HEK293 (cell line): Measurements from ENCODE around the gene PRPF6.

ENCODE experiments used
- ELK4 ChIP-seq: IDR thresholded peaks from 2 replicates; pipeline ENCODE4 v1.6.1; 2011; ENCODE audit warnings: mild to moderate bottlenecking, low read depth, low read length, borderline replicate concordance
- GFI1B ChIP-seq: fragments of 450-650 bp; formaldehyde crosslinking; IDR thresholded peaks from 2 replicates; pipeline ENCODE4 v1.5.1; 2016; ENCODE audit warnings: missing biosample characterization, missing genetic modification characterization
- GLIS2 ChIP-seq: fragments of 450-650 bp; formaldehyde crosslinking; IDR thresholded peaks from 2 replicates; pipeline ENCODE4 v1.5.1; 2016; ENCODE audit warnings: missing biosample characterization, missing genetic modification characterization
- KLF8 ChIP-seq: fragments of 450-650 bp; formaldehyde crosslinking; IDR thresholded peaks from 2 replicates; pipeline ENCODE4 v1.5.1; 2016; ENCODE audit warnings: missing biosample characterization, missing genetic modification characterization
- PATZ1 ChIP-seq: fragments of 450-650 bp; formaldehyde crosslinking; IDR thresholded peaks from 2 replicates; pipeline ENCODE4 v1.5.1; 2016; ENCODE audit warnings: missing biosample characterization, missing genetic modification characterization
- PRDM10 ChIP-seq: fragments of 450-650 bp; formaldehyde crosslinking; IDR thresholded peaks from 2 replicates; pipeline ENCODE4 v1.5.1; 2016; ENCODE audit warnings: missing biosample characterization, missing genetic modification characterization
- SCRT2 ChIP-seq: fragments of 450-650 bp; formaldehyde crosslinking; IDR thresholded peaks from 2 replicates; pipeline ENCODE4 v1.5.1; 2016; ENCODE audit warnings: missing biosample characterization, missing genetic modification characterization
- ZBTB1 ChIP-seq: fragments of 450-650 bp; formaldehyde crosslinking; IDR thresholded peaks from 2 replicates; pipeline ENCODE4 v1.5.1; 2016; ENCODE audit warnings: missing biosample characterization, missing genetic modification characterization
- ZBTB10 ChIP-seq: fragments of 450-650 bp; formaldehyde crosslinking; IDR thresholded peaks from 2 replicates; pipeline ENCODE4 v1.5.1; 2016; ENCODE audit warnings: missing biosample characterization, missing genetic modification characterization
- ZBTB20 ChIP-seq: fragments of 450-650 bp; formaldehyde crosslinking; IDR thresholded peaks from 2 replicates; pipeline ENCODE4 v1.5.1; 2016; ENCODE audit warnings: missing biosample characterization, missing genetic modification characterization
- ZNF112 ChIP-seq: fragments of 450-650 bp; formaldehyde crosslinking; IDR thresholded peaks from 2 replicates; pipeline ENCODE4 v1.5.0; 2017; ENCODE audit warnings: missing biosample characterization, missing genetic modification characterization
- ZNF114 ChIP-seq: fragments of 450-650 bp; formaldehyde crosslinking; IDR thresholded peaks from 2 replicates; pipeline ENCODE4 v1.5.0; 2017; ENCODE audit warnings: missing biosample characterization, missing genetic modification characterization
- ZNF157 ChIP-seq: fragments of 450-650 bp; formaldehyde crosslinking; IDR thresholded peaks from 2 replicates; pipeline ENCODE4 v1.5.1; 2016; ENCODE audit warnings: missing biosample characterization, missing genetic modification characterization
- ZNF214 ChIP-seq: fragments of 450-650 bp; formaldehyde crosslinking; IDR thresholded peaks from 2 replicates; pipeline ENCODE4 v1.5.1; 2017; ENCODE audit warnings: missing biosample characterization, mild to moderate bottlenecking, missing genetic modification characterization, borderline replicate concordance
- ZNF23 ChIP-seq: fragments of 450-650 bp; formaldehyde crosslinking; IDR thresholded peaks from 2 replicates; pipeline ENCODE4 v1.5.1; 2016; ENCODE audit warnings: missing biosample characterization, missing genetic modification characterization, borderline replicate concordance
- ZNF292 ChIP-seq: fragments of 450-650 bp; formaldehyde crosslinking; IDR thresholded peaks from 2 replicates; pipeline ENCODE4 v1.5.1; 2016; ENCODE audit warnings: low read depth, missing biosample characterization, missing genetic modification characterization, borderline replicate concordance
- ZNF362 ChIP-seq: fragments of 450-650 bp; formaldehyde crosslinking; IDR thresholded peaks from 2 replicates; pipeline ENCODE4 v1.5.1; 2016; ENCODE audit warnings: missing biosample characterization, missing genetic modification characterization
- ZNF391 ChIP-seq: fragments of 450-650 bp; formaldehyde crosslinking; IDR thresholded peaks from 2 replicates; pipeline ENCODE4 v1.5.1; 2016; ENCODE audit warnings: low read depth, missing biosample characterization, missing genetic modification characterization, borderline replicate concordance
- ZNF426 ChIP-seq: fragments of 450-650 bp; formaldehyde crosslinking; IDR thresholded peaks from 2 replicates; pipeline ENCODE4 v1.5.1; 2017; ENCODE audit warnings: missing biosample characterization, missing genetic modification characterization, mild to moderate bottlenecking, inconsistent platforms, moderate library complexity
- ZNF510 ChIP-seq: fragments of 450-650 bp; formaldehyde crosslinking; IDR thresholded peaks from 2 replicates; pipeline ENCODE4 v1.5.1; 2018; ENCODE audit warnings: mild to moderate bottlenecking, missing genetic modification characterization, missing biosample characterization; ENCODE audit not compliant: insufficient replicate concordance
- ZNF571 ChIP-seq: fragments of 450-650 bp; formaldehyde crosslinking; IDR thresholded peaks from 2 replicates; pipeline ENCODE4 v1.5.0; 2017; ENCODE audit warnings: missing biosample characterization, missing genetic modification characterization
- ZNF600 ChIP-seq: fragments of 450-650 bp; formaldehyde crosslinking; IDR thresholded peaks from 2 replicates; pipeline ENCODE4 v1.5.1; 2016; ENCODE audit warnings: missing biosample characterization, missing genetic modification characterization
- ZNF626 ChIP-seq: fragments of 450-650 bp; sonication (Bioruptor Pico); formaldehyde crosslinking; IDR thresholded peaks from 2 replicates; pipeline ENCODE4 v1.5.1; 2018; ENCODE audit warnings: missing biosample characterization, missing genetic modification characterization, inconsistent platforms
- ZNF629 ChIP-seq: fragments of 450-650 bp; formaldehyde crosslinking; IDR thresholded peaks from 2 replicates; pipeline ENCODE4 v1.5.1; 2017; ENCODE audit warnings: missing biosample characterization, missing genetic modification characterization
- ZNF747 ChIP-seq: fragments of 450-650 bp; formaldehyde crosslinking; IDR thresholded peaks from 2 replicates; pipeline ENCODE4 v1.5.1; 2016; ENCODE audit warnings: missing biosample characterization, missing genetic modification characterization
- ZNF777 ChIP-seq: fragments of 450-650 bp; formaldehyde crosslinking; IDR thresholded peaks from 2 replicates; pipeline ENCODE4 v1.5.1; 2017; ENCODE audit warnings: missing biosample characterization, missing genetic modification characterization, borderline replicate concordance
- ZNF791 ChIP-seq: fragments of 450-650 bp; formaldehyde crosslinking; IDR thresholded peaks from 2 replicates; pipeline ENCODE4 v1.5.1; 2016; ENCODE audit warnings: missing biosample characterization, missing genetic modification characterization
- ZSCAN4 ChIP-seq: fragments of 450-650 bp; formaldehyde crosslinking; IDR thresholded peaks from 2 replicates; pipeline ENCODE4 v1.5.1; 2017; ENCODE audit warnings: missing biosample characterization, missing genetic modification characterization

Gene PRPF6

GRCh38 chr20:64079273-64080012 is 98.5 kb downstream of the PRPF6 start, which contains the start of gene RGS19 (continued):
- TF ChIP-seq GLIS2 (tag by site-specific recombination) (peak; percentile 81), ZNF571 (tag by site-specific recombination) (no peak), PATZ1 (tag by site-specific recombination) (peak; percentile 94), ZBTB10 (tag by site-specific recombination) (peak; percentile 90), ZNF362 (tag by site-specific recombination) (no peak), ZNF747 (tag by site-specific recombination) (no peak), ELK4 (no peak), ZNF629 (tag by site-specific recombination) (peak; percentile 37; the same call in 1 of the 2 replicates), ZSCAN4 (tag by site-specific recombination) (no peak), ZNF114 (tag by site-specific recombination) (no peak), KLF8 (tag by site-specific recombination) (peak; percentile 85), PRDM10 (tag by site-specific recombination) (no peak), ZNF391 (no peak), ZNF214 (tag by site-specific recombination) (no peak), ZNF426 (tag by site-specific recombination) (no peak), ZNF292 (tag by site-specific recombination) (no peak), ZNF23 (no peak), ZNF600 (tag by site-specific recombination) (no peak), ZBTB1 (tag by site-specific recombination) (no peak), ZNF777 (no peak), ZNF626 (no peak), ZNF791 (tag by site-specific recombination) (no peak), ZNF112 (tag by site-specific recombination) (no peak), ZNF157 (tag by site-specific recombination) (no peak), ZBTB20 (tag by site-specific recombination) (peak; percentile 26; the same call in 1 of the 2 replicates), GFI1B (no peak), ZNF510 (tag by site-specific recombination) (no peak), SCRT2 (tag by site-specific recombination) (no peak)
